GM12801 (cell line): Measurements from ENCODE around the gene AMT.

Experiments
- CTCF ChIP-seq: IDR thresholded peaks from one replicate; pipeline ENCODE4 v1.5.1; 2011; ENCODE audit warnings: control low read depth; ENCODE audit not compliant: insufficient read length; ENCODE audit errors: extremely low read depth

AMT gene

GRCh38 chr3:49397470-49397869 is 24.8 kb downstream of the AMT start:
- TF ChIP-seq CTCF, result no peak

GRCh38 chr3:49389297-49389696 is 33.0 kb downstream of the AMT start:
- TF ChIP-seq CTCF, result no peak

GRCh38 chr3:49388289-49388820 is 33.9 kb downstream of the AMT start:
- TF ChIP-seq CTCF, result no peak

- TF ChIP-seq CTCF, result no peak
Observed at GRCh38 chr3:49387721-49388120, 34.6 kb downstream of the AMT start.

- TF ChIP-seq CTCF, result no peak
Observed at GRCh38 chr3:49386056-49386756, 36.1 kb downstream of the AMT start.

GRCh38 chr3:49385617-49386016 is 36.7 kb downstream of the AMT start:
- TF ChIP-seq CTCF, result no peak

- TF ChIP-seq CTCF, result no peak
Observed at GRCh38 chr3:49383387-49383786, 38.9 kb downstream of the AMT start.
